ENCODE results near the gene PPP1R37.

The PPP1R37 gene

GRCh38 chr19:45087531-45087930, 5.4 kb upstream of the PPP1R37 start:
- no peak overlapping the region for H3K4me3 ChIP-seq (ENCODE audit: low read depth, low read length)
- DNase-seq (ENCODE audit: low read depth), result no peak
- TF ChIP-seq, protein P1, sequence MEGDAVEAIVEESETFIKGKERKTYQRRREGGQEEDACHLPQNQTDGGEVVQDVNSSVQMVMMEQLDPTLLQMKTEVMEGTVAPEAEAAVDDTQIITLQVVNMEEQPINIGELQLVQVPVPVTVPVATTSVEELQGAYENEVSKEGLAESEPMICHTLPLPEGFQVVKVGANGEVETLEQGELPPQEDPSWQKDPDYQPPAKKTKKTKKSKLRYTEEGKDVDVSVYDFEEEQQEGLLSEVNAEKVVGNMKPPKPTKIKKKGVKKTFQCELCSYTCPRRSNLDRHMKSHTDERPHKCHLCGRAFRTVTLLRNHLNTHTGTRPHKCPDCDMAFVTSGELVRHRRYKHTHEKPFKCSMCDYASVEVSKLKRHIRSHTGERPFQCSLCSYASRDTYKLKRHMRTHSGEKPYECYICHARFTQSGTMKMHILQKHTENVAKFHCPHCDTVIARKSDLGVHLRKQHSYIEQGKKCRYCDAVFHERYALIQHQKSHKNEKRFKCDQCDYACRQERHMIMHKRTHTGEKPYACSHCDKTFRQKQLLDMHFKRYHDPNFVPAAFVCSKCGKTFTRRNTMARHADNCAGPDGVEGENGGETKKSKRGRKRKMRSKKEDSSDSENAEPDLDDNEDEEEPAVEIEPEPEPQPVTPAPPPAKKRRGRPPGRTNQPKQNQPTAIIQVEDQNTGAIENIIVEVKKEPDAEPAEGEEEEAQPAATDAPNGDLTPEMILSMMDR (IDR thresholded peaks at IDR 0.05; ENCODE audit: insufficient read depth, low read depth, low read length, missing control alignments), result no peak

DNA sequence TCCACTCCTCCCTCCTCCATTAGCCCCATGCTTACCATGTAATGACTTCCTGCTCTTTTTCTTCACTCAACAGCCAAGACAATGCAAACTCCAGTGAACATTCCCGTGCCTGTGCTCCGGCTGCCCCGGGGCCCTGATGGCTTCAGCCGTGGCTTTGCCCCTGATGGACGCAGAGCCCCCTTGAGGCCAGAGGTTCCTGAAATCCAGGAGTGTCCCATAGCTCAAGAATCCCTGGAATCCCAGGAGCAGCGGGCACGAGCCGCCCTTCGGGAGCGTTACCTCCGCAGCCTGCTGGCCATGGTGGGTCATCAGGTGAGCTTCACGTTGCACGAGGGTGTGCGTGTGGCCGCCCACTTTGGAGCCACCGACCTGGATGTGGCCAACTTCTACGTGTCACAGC, 2.9 kb upstream of the PPP1R37 start:
- TF ChIP-seq, protein P1 (IDR thresholded peaks at IDR 0.05; ENCODE audit: insufficient read depth, low read depth, low read length, missing control alignments), result no peak
- H3K4me3 ChIP-seq (ENCODE audit: low read depth, low read length), result no peak overlapping the region
- no peak for DNase-seq (ENCODE audit: low read depth)

DNA sequence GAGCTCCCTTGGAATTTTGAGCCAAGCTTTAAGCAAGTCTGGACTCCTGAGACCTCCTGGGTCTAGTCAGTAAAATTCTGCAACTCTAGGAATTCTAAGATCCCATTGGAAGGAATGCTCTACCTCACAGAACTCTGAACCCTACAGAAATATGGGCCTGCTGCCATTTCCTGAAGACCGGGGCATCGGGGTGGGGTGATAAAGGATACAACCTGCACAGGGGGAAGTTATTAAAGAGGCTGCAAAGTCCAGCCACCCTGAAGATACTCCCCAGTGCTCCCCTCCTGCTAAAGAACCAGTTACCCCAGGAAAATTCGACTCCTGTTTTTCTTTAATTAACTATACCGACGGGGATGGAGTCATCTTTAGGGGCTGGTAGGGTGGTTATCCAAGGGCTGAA, 2.4 kb upstream of the PPP1R37 start:
- no peak for DNase-seq (ENCODE audit: low read depth)
- TF ChIP-seq, protein P1 (IDR thresholded peaks at IDR 0.05; ENCODE audit: insufficient read depth, low read depth, low read length, missing control alignments), result no peak
- H3K4me3 ChIP-seq (ENCODE audit: low read depth, low read length), result no peak overlapping the region

GRCh38 chr19:45091031-45091923, 1.7 kb upstream of the PPP1R37 start:
- TF ChIP-seq, protein P1 (IDR thresholded peaks at IDR 0.05; ENCODE audit: insufficient read depth, low read depth, low read length, missing control alignments), result no peak
- H3K4me3 ChIP-seq (ENCODE audit: low read depth, low read length), result peak overlapping the region; percentile 68
- DNase-seq (ENCODE audit: low read depth), result peak; percentile 100

DNA sequence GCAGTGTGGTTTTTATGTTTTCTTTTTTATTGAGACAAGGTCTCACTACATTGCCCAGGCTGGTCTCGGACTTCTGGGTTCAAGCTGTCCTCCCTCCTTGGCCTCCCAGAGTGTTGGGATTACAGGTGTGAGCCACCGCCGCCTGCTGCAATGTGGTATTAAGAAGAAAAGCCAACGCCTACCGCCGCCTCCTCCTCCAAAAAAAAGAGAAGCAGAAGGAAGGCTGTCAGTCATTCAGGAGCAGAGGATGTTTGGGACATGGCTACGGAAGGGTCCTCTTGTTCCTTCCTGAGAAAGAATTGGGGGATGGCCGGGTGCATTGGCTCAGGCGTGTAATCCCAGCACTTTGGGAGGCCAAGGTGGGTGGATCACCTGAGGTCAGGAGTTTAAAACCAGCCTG, 1.2 kb downstream of the PPP1R37 start:
- no peak for DNase-seq (ENCODE audit: low read depth)
- peak overlapping the region; percentile 68 for H3K4me3 ChIP-seq (ENCODE audit: low read depth, low read length)
- TF ChIP-seq, protein P1 (IDR thresholded peaks at IDR 0.05; ENCODE audit: insufficient read depth, low read depth, low read length, missing control alignments), result no peak

DNA sequence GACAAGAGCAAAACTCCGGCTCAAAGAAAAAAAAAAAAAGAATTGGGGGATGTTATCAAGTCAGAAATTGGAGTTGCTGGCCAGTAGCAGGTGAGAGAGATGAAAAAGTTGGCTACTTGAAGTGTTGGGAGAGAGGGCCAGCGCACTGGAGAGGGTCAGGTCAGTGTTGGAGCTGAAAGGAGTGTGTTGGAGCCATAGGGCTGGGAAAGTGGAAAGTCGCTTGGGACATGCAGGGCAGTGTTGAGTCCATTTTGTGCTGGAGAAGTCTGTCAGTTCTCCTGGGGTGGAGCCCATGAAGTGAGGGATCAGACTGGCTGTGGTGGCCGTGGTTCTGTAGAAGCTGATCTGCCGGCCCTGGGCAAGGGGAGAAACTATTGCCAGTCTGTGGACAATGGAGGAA, 1.7 kb downstream of the PPP1R37 start:
- no peak for DNase-seq (ENCODE audit: low read depth)
- H3K4me3 ChIP-seq (ENCODE audit: low read depth, low read length), result peak overlapping the region; percentile 68; the same call in 1 of the 2 replicates
- TF ChIP-seq, protein P1 (IDR thresholded peaks at IDR 0.05; ENCODE audit: insufficient read depth, low read depth, low read length, missing control alignments), result no peak

Measured in GM12865 (cell line).